Loucy (cell line): ENCODE measurements around the gene SDCCAG8.

ENCODE experiments used
- H2AFZ ChIP-seq: fragments of 200-600 bp; sonication (generic); 2 replicates; pipeline ENCODE4 v1.6.0; 2016; ENCODE audit warnings: antibody characterized with exemption, mild to moderate bottlenecking, low read length, moderate library complexity
- H3F3A ChIP-seq: fragments of 200-600 bp; 2 replicates; pipeline ENCODE4 v1.6.0; 2016; ENCODE audit warnings: antibody characterized with exemption, low read depth, mild to moderate bottlenecking
- H3K27me3 ChIP-seq: fragments of 200-600 bp; sonication (generic); 2 replicates; pipeline ENCODE4 v1.6.1; 2014; ENCODE audit warnings: low read length, mild to moderate bottlenecking; ENCODE audit not compliant: insufficient read depth, poor library complexity, severe bottlenecking
- H3K36me3 ChIP-seq: fragments of 200-600 bp; sonication (generic); 2 replicates; pipeline ENCODE4 v1.6.1; 2016; ENCODE audit warnings: low read length; ENCODE audit not compliant: insufficient read depth
- H3K4me1 ChIP-seq: fragments of 200-600 bp; sonication (generic); 2 replicates; pipeline ENCODE4 v1.5.1; 2014; ENCODE audit warnings: low read length, mild to moderate bottlenecking; ENCODE audit not compliant: insufficient read depth, poor library complexity, severe bottlenecking
- H3K4me2 ChIP-seq: fragments of 200-600 bp; sonication (generic); 2 replicates; pipeline ENCODE4 v1.6.0; 2014; ENCODE audit warnings: antibody characterized with exemption, low read length, low read depth, mild to moderate bottlenecking; ENCODE audit not compliant: poor library complexity, severe bottlenecking
- H3K4me3 ChIP-seq: fragments of 200-600 bp; sonication (generic); 2 replicates; pipeline ENCODE4 v1.5.1; 2014; ENCODE audit warnings: low read length, mild to moderate bottlenecking, mixed read lengths; ENCODE audit not compliant: poor library complexity, severe bottlenecking
- H3K79me2 ChIP-seq: fragments of 200-600 bp; sonication (generic); 2 replicates; pipeline ENCODE4 v1.6.1; 2014; ENCODE audit warnings: low read length; ENCODE audit not compliant: insufficient read depth
- H3K9ac ChIP-seq: fragments of 200-600 bp; sonication (generic); 2 replicates; pipeline ENCODE4 v1.6.0; 2014; ENCODE audit warnings: mild to moderate bottlenecking, low read depth, low read length, moderate library complexity; ENCODE audit not compliant: poor library complexity, severe bottlenecking
- H3K9me2 ChIP-seq: fragments of 200-600 bp; sonication (generic); replicated peaks from 2 replicates; pipeline ENCODE4 v1.6.1; 2016; ENCODE audit warnings: low read depth, low read length, mixed read lengths
- H3K9me3 ChIP-seq: fragments of 200-600 bp; sonication (generic); 2 replicates; pipeline ENCODE4 v1.6.1; 2014; ENCODE audit warnings: mild to moderate bottlenecking, antibody characterized with exemption, low read length, low read depth; ENCODE audit not compliant: insufficient read depth
- H4K20me1 ChIP-seq: fragments of 200-600 bp; sonication (generic); 2 replicates; pipeline ENCODE4 v1.6.0; 2014; ENCODE audit warnings: antibody characterized with exemption, low read length, mild to moderate bottlenecking; ENCODE audit not compliant: insufficient read depth, poor library complexity, severe bottlenecking
- CTCF ChIP-seq: fragments of 200-600 bp; sonication (generic); conservative IDR thresholded peaks from 2 replicates; pipeline ENCODE4 v1.5.1; 2014; ENCODE audit warnings: mild to moderate bottlenecking, antibody characterized with exemption, low read length
- EZH2phosphoT487 ChIP-seq: fragments of 200-600 bp; IDR thresholded peaks from 2 replicates; pipeline ENCODE4 v1.6.1; 2018; ENCODE audit warnings: antibody characterized with exemption, mild to moderate bottlenecking, moderate library complexity, borderline replicate concordance

Gene SDCCAG8

GRCh38 chr1:243216741-243217140, 39.1 kb upstream of the SDCCAG8 start:
- no peaks in the 10 kb centered on the region for H3K9me2 ChIP-seq
- H4K20me1 ChIP-seq: peaks cover 10% of the 10 kb centered on the region
- no peak for TF ChIP-seq EZH2phosphoT487
- no peak for TF ChIP-seq CTCF
- no peaks in the 10 kb centered on the region for H3F3A ChIP-seq
- H3K4me3 ChIP-seq: no peak overlapping the region
- no peak overlapping the region for H2AFZ ChIP-seq
- H3K4me1 ChIP-seq: no peaks in the 10 kb centered on the region
- H3K27me3 ChIP-seq: no peaks in the 10 kb centered on the region
- H3K36me3 ChIP-seq: peaks cover 66% of the 10 kb centered on the region
- no peak overlapping the region for H3K4me2 ChIP-seq
- H3K9ac ChIP-seq: no peak overlapping the region
- peaks cover 28% of the 10 kb centered on the region; the same call in 1 of the 2 replicates for H3K79me2 ChIP-seq
- H3K9me3 ChIP-seq: no peaks in the 10 kb centered on the region

GRCh38 chr1:243217349-243217748, 38.5 kb upstream of the SDCCAG8 start:
- Histone ChIP-seq H3K27me3 (no peaks in the 10 kb centered on the region), H3F3A (no peaks in the 10 kb centered on the region), H3K9me3 (no peaks in the 10 kb centered on the region), H3K4me2 (no peak overlapping the region), H2AFZ (no peak overlapping the region), H3K4me1 (no peaks in the 10 kb centered on the region), H3K4me3 (no peak overlapping the region), H4K20me1 (peaks cover 12% of the 10 kb centered on the region), H3K9me2 (no peaks in the 10 kb centered on the region), H3K79me2 (peaks cover 30% of the 10 kb centered on the region; the same call in 1 of the 2 replicates), H3K9ac (no peak overlapping the region), H3K36me3 (peaks cover 70% of the 10 kb centered on the region)
- no peak for TF ChIP-seq CTCF
- TF ChIP-seq EZH2phosphoT487: no peak

- Histone ChIP-seq H3F3A (no peaks in the 10 kb centered on the region), H2AFZ (no peak overlapping the region), H3K9me2 (no peaks in the 10 kb centered on the region), H3K79me2 (peaks cover 36% of the 10 kb centered on the region; the same call in 1 of the 2 replicates), H3K4me1 (no peaks in the 10 kb centered on the region), H3K9me3 (no peaks in the 10 kb centered on the region), H4K20me1 (peaks cover 19% of the 10 kb centered on the region), H3K9ac (no peak overlapping the region), H3K27me3 (no peaks in the 10 kb centered on the region), H3K4me3 (no peak overlapping the region), H3K4me2 (no peak overlapping the region), H3K36me3 (peaks cover 75% of the 10 kb centered on the region)
- TF ChIP-seq CTCF: no peak
- no peak for TF ChIP-seq EZH2phosphoT487
Measured at GRCh38 chr1:243218059-243218458, 37.8 kb upstream of the SDCCAG8 start.
